ENCODE data around the gene CRADD. TPM values are rescaled to one million over a fixed set of nuclear protein-coding genes. Genes with fewer than 3 reads are reported as not detected.

CRADD gene
- polyA plus RNA-seq, 1 of the 3 experiments (the other 2 are of a cell fraction) = 13.6 TPM

- no peak for TF ChIP-seq USF2 (IDR thresholded peaks at IDR 0.05; ENCODE audit: borderline replicate concordance, low read depth, low read length)
- TF ChIP-seq IRF3 (IDR thresholded peaks at IDR 0.05; ENCODE audit: low read depth, low read length) = no peak
- TF ChIP-seq CTCF (IDR thresholded peaks at IDR 0.05) = no peak
- TF ChIP-seq NRF1 (IDR thresholded peaks at IDR 0.05; ENCODE audit: low read depth, low read length) = no peak
- no peak for TF ChIP-seq MEF2A (IDR thresholded peaks at IDR 0.05; ENCODE audit: borderline replicate concordance, low read depth)
- TF ChIP-seq EP300 (IDR thresholded peaks at IDR 0.05; ENCODE audit: borderline replicate concordance in 1 of 2, low read depth in 1 of 2, low read length in 1 of 2) = no peak
- no peak for TF ChIP-seq GABPA (IDR thresholded peaks at IDR 0.05; ENCODE audit: low read depth)
- TF ChIP-seq RAD21 (IDR thresholded peaks at IDR 0.05; ENCODE audit: low read length) = no peak
- TF ChIP-seq SMC3 (IDR thresholded peaks at IDR 0.05; ENCODE audit: low read depth, low read length) = no peak
- TF ChIP-seq USF1 (IDR thresholded peaks at IDR 0.05; ENCODE audit: borderline replicate concordance, low read depth) = no peak
- TF ChIP-seq YY1 (IDR thresholded peaks at IDR 0.05; ENCODE audit: low read depth) = no peak
- no peak for TF ChIP-seq MXI1 (IDR thresholded peaks at IDR 0.05; ENCODE audit: low read depth, low read length)
- TF ChIP-seq GATA2 (CRISPR knock-in tag; IDR thresholded peaks at IDR 0.05) = no peak
- no peak for TF ChIP-seq JUND (IDR thresholded peaks at IDR 0.05)
- TF ChIP-seq POLR2AphosphoS5 (IDR thresholded peaks at IDR 0.05; ENCODE audit: low read depth, low read length) = no peak
- Histone ChIP-seq H3K4me2 (no peak overlapping the region), H4K20me1 (ENCODE audit: insufficient read depth) (no peaks in the 10 kb centered on the region), H3K27ac (ENCODE audit: low read depth in 2 of 2, low read length in 1 of 2) (no peak overlapping the region), H3K9me2 (no peaks in the 10 kb centered on the region), H3K9ac (no peak overlapping the region), H3K27me3 (ENCODE audit: insufficient read depth) (no peaks in the 10 kb centered on the region), H3K79me2 (ENCODE audit: insufficient read depth) (no peaks in the 10 kb centered on the region), H3K4me3 (ENCODE audit: low read depth in 2 of 2, low read length in 1 of 2) (no peak overlapping the region), H3F3A (replicated peaks; ENCODE audit: insufficient read depth) (no peaks in the 10 kb centered on the region), H3K36me3 (replicated peaks in 1 of 2; ENCODE audit: control insufficient read depth in 1 of 2, insufficient read depth in 2 of 2, low read length in 1 of 2) (no peaks in the 10 kb centered on the region), H2AFZ (ENCODE audit: low read depth) (no peak overlapping the region), H3K4me1 (ENCODE audit: control insufficient read depth in 1 of 2, insufficient read depth in 2 of 2, low read depth in 1 of 2, low read length in 1 of 2) (peaks cover 0 to 14% of the 10 kb centered on the region in 2 experiments; a peak in 3 of 4 replicates), H3K9me3 (no peaks in the 10 kb centered on the region)
- ChIA-PET CTCF (interaction anchor here (0.9 kb wide), 1 partner anchor 93 kb away, joined by 3 read pairs; no protein-coding TSS in a partner anchor), POLR2A (no interaction called here)
- WGBS (ENCODE audit: low lambda C conversion rate) = 96% methylated on average over 2 of the region's 2 CpGs
- DNase-seq = no peak
These were observed 150.5 kb downstream of the CRADD start for GRCh38 chr12:93827669-93828068.
